Keratinocyte (primary cell): ENCODE measurements around the gene NOP9. TPM values are rescaled to one million over a fixed set of nuclear protein-coding genes. Genes with fewer than 3 reads are reported as not detected.

Experiments
- DNase-seq: peaks from one replicate; pipeline ENCODE4 v3.0.0-alpha.2; 2011; ENCODE audit warnings: low read depth, missing footprints, low spot score
- FAIRE-seq: peaks from 2 replicates; lab custom pipeline; 2011; peaks lifted over from hg19 to GRCh38; lab: Jason Lieb, UNC
- H2AFZ ChIP-seq: 2 replicates; pipeline ENCODE4 v1.6.0; 2012; ENCODE audit warnings: low read length, control low read depth, inconsistent platforms; ENCODE audit not compliant: control insufficient read depth
- H3K27ac ChIP-seq: 2 replicates; pipeline ENCODE4 v1.5.1; 2011; ENCODE audit warnings: low read length; ENCODE audit not compliant: control insufficient read depth, insufficient read depth
- H3K27me3 ChIP-seq: 3 replicates; pipeline ENCODE4 v1.6.0; 2011; ENCODE audit warnings: low read length; ENCODE audit not compliant: control insufficient read depth, insufficient read depth; ENCODE audit errors: extremely low read depth
- H3K36me3 ChIP-seq, 2 experiments: 2 replicates in 1 of 2; 3 replicates in 1 of 2; pipeline ENCODE4 v1.5.1; 2011; ENCODE audit warnings: low read length in 2 of 2, mild to moderate bottlenecking in 1 of 2; ENCODE audit not compliant: control insufficient read depth in 2 of 2, insufficient read depth in 2 of 2; ENCODE audit errors: extremely low read depth in 1 of 2
- H3K4me1 ChIP-seq: 3 replicates; pipeline ENCODE4 v1.5.1; 2011; ENCODE audit warnings: low read length; ENCODE audit not compliant: control insufficient read depth, insufficient read depth; ENCODE audit errors: extremely low read depth
- H3K4me2 ChIP-seq: 3 replicates; pipeline ENCODE4 v1.6.0; 2011; ENCODE audit warnings: low read depth, low read length; ENCODE audit not compliant: control insufficient read depth, insufficient read depth; ENCODE audit errors: extremely low read depth
- H3K4me3 ChIP-seq, 3 experiments: fragments of 200-600 bp in 1 of 3; sonication (generic) in 1 of 3; 2 replicates in 2 of 3; 3 replicates in 1 of 3; pipeline ENCODE4 v1.5.1; 2011 to 2016; ENCODE audit warnings: low read length in 3 of 3, mild to moderate bottlenecking in 3 of 3, control low read depth in 2 of 3, inconsistent platforms in 1 of 3, low read depth in 1 of 3, mixed read lengths in 1 of 3, mixed run types in 1 of 3, moderate library complexity in 1 of 3; ENCODE audit not compliant: control insufficient read depth in 2 of 3, insufficient read depth in 2 of 3; ENCODE audit errors: extremely low read depth in 1 of 3
- H3K79me2 ChIP-seq: 2 replicates; pipeline ENCODE4 v1.6.0; 2012; ENCODE audit warnings: low read length; ENCODE audit not compliant: control insufficient read depth, insufficient read depth
- H3K9ac ChIP-seq: 3 replicates; pipeline ENCODE4 v1.6.0; 2011; ENCODE audit warnings: low read length; ENCODE audit not compliant: control insufficient read depth, insufficient read depth; ENCODE audit errors: extremely low read depth
- H3K9me1 ChIP-seq: 3 replicates; pipeline ENCODE4 v1.6.0; 2011; ENCODE audit warnings: low read length; ENCODE audit not compliant: control insufficient read depth, insufficient read depth; ENCODE audit errors: extremely low read depth
- H3K9me3 ChIP-seq: 2 replicates; pipeline ENCODE4 v1.5.1; 2012; ENCODE audit warnings: low read depth, low read length; ENCODE audit not compliant: control insufficient read depth
- H4K20me1 ChIP-seq: 3 replicates; pipeline ENCODE4 v1.6.0; 2011; ENCODE audit warnings: low read length; ENCODE audit not compliant: control insufficient read depth, insufficient read depth; ENCODE audit errors: extremely low read depth
- EZH2 ChIP-seq: IDR thresholded peaks from one replicate; pipeline ENCODE4 v1.6.1; 2012; ENCODE audit warnings: inconsistent platforms, mild to moderate bottlenecking, low read length, moderate library complexity
- dilution Hi-C: fragments of 300-500 bp; cut with MboI; formaldehyde crosslinking; loops from one replicate; pipeline ENCODE4 v1.7.0; 2020; ENCODE audit warnings: low sequenced_read_pairs; ENCODE audit not compliant: extremely low pct_ligation_motif_present
- polyA plus RNA-seq, 5 experiments: library from polyadenylated mRNA; depleted of rRNA in 3 of 5; stranded (reverse) in 3 of 5; stranded (forward) in 1 of 5; unstranded in 1 of 5; fragments of >200 nt; gene quantifications; 1 replicate in 1 of 5; 2 replicates in 3 of 5; 3 replicates in 1 of 5; pipeline versions ENCODE4 v1.2.1 to v1.2.3, GENCODE V29; 2011 to 2012; ENCODE audit warnings: missing spikeins in 2 of 5, low read depth in 1 of 5, low replicate concordance in 1 of 5
- TF ChIP-seq, protein P1 (sequence below), 3 experiments: IDR thresholded peaks in 1 of 3; conservative IDR thresholded peaks in 1 of 3; optimal IDR thresholded peaks in 1 of 3; 2 replicates in 2 of 3; 3 replicates in 1 of 3; pipeline versions ENCODE3 to v1.5.1; 2011; ENCODE audit warnings: low read length in 3 of 3, mild to moderate bottlenecking in 3 of 3, moderate library complexity in 2 of 3, control low read depth in 1 of 3, inconsistent platforms in 1 of 3; ENCODE audit not compliant: insufficient read depth in 2 of 3; ENCODE audit errors: extremely low read depth in 1 of 3

The NOP9 gene
- polyA plus RNA-seq, 1 donor (not counting 4 experiments of a cell fraction or from before 2014, with no cell fraction given), result 19.9 TPM

DNA sequence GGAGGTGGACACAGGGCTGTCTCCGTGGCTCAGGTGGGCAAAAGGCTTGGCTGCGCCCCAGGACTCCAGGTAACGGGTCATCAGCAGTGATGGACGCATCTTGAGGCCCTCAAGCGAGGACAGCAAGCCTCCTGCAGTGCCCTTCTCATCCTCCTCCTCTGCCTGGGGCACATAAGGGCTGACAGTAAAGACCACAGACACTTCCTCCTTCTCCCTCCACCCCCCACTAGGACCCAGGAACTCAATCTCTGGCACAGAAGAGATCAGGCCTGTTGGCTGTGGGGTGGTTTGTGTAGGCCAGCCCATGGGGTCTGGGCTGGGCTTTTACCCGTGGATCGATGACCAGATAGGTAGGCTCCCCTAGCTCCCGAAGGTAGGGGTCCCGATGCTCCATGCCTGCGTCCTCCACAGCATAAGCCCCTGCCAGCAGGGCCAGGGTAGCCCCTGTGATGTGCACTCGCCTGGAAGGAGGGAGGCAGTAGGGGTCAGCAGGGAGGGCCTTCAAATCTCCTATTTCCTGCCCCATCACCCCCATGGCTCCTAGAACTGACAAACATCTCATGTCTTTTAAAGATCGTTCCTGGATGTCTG, 29.5 kb downstream of the NOP9 start:
- no peak overlapping the region for H3K9ac ChIP-seq
- TF ChIP-seq, protein P1, sequence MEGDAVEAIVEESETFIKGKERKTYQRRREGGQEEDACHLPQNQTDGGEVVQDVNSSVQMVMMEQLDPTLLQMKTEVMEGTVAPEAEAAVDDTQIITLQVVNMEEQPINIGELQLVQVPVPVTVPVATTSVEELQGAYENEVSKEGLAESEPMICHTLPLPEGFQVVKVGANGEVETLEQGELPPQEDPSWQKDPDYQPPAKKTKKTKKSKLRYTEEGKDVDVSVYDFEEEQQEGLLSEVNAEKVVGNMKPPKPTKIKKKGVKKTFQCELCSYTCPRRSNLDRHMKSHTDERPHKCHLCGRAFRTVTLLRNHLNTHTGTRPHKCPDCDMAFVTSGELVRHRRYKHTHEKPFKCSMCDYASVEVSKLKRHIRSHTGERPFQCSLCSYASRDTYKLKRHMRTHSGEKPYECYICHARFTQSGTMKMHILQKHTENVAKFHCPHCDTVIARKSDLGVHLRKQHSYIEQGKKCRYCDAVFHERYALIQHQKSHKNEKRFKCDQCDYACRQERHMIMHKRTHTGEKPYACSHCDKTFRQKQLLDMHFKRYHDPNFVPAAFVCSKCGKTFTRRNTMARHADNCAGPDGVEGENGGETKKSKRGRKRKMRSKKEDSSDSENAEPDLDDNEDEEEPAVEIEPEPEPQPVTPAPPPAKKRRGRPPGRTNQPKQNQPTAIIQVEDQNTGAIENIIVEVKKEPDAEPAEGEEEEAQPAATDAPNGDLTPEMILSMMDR (optimal IDR thresholded peaks at IDR 0.05 in 1 of 3, IDR thresholded peaks at IDR 0.05 in 1 of 3, conservative IDR thresholded peaks at IDR 0.05 in 1 of 3; ENCODE audit: extremely low read depth in 1 of 3, insufficient read depth in 2 of 3, low read length in 3 of 3), result no peak
- no peak for TF ChIP-seq EZH2
- H3K9me3 ChIP-seq, result no peaks in the 10 kb centered on the region
- dilution Hi-C loops, result no loop called here
- peaks cover 18% of the 10 kb centered on the region for H3K4me1 ChIP-seq
- H4K20me1 ChIP-seq, result no peaks in the 10 kb centered on the region
- no peak overlapping the region for H3K27ac ChIP-seq
- H3K79me2 ChIP-seq, result no peaks in the 10 kb centered on the region
- no peaks in the 10 kb centered on the region for H3K9me1 ChIP-seq
- no peak overlapping the region for H3K4me3 ChIP-seq
- no peak overlapping the region for H3K4me2 ChIP-seq
- no peak for DNase-seq
- no peak for FAIRE-seq
- no peaks in the 10 kb centered on the region for H3K36me3 ChIP-seq
- H2AFZ ChIP-seq, result no peak overlapping the region
- peaks cover under 1% of the 10 kb centered on the region for H3K27me3 ChIP-seq

- H3K36me3 ChIP-seq, result no peaks in the 10 kb centered on the region
- H3K79me2 ChIP-seq, result no peaks in the 10 kb centered on the region
- H4K20me1 ChIP-seq, result no peaks in the 10 kb centered on the region
- TF ChIP-seq EZH2, result no peak
- TF ChIP-seq, protein P1 (optimal IDR thresholded peaks at IDR 0.05 in 1 of 3, IDR thresholded peaks at IDR 0.05 in 1 of 3, conservative IDR thresholded peaks at IDR 0.05 in 1 of 3; ENCODE audit: extremely low read depth in 1 of 3, insufficient read depth in 2 of 3, low read length in 3 of 3), result no peak
- no peak overlapping the region for H2AFZ ChIP-seq
- no peaks in the 10 kb centered on the region for H3K9me3 ChIP-seq
- no peaks in the 10 kb centered on the region for H3K9me1 ChIP-seq
- no peak overlapping the region for H3K27ac ChIP-seq
- peaks cover 21% of the 10 kb centered on the region for H3K4me1 ChIP-seq
- no peak overlapping the region for H3K9ac ChIP-seq
- H3K27me3 ChIP-seq, result peaks cover 6% of the 10 kb centered on the region
- FAIRE-seq (no peak), DNase-seq (no peak)
- dilution Hi-C loops, result no loop called here
- no peak overlapping the region for H3K4me2 ChIP-seq
- H3K4me3 ChIP-seq, result no peak overlapping the region
These were observed 30.1 kb downstream of the NOP9 start for GRCh38 chr14:24329736-24330135.
